HG02571 (cell line): ENCODE results near the gene ETHE1.
"Not testable (repeated sequence)": the region's sequence is repeated elsewhere in the genome, so short reads cannot be mapped to it uniquely, and the experiment has no call there.

Source experiments
- ATAC-seq: cut with Tn5 transposase; IDR thresholded peaks from one replicate; pipeline ENCODE4 v1.9.1; 2021; ENCODE audit warnings: mild to moderate bottlenecking, moderate library complexity; ENCODE audit not compliant: unreplicated experiment

Gene ETHE1

GRCh38 chr19:43524922-43525835, 1.8 kb downstream of the ETHE1 start:
- no peak for ATAC-seq

GRCh38 chr19:43523696-43524095, 3.3 kb downstream of the ETHE1 start:
- not testable (repeated sequence) for ATAC-seq

GRCh38 chr19:43522929-43523328, 4.1 kb downstream of the ETHE1 start:
- no peak for ATAC-seq

GRCh38 chr19:43519436-43520088, 7.4 kb downstream of the ETHE1 start:
- ATAC-seq, result no peak

GRCh38 chr19:43518051-43518450, 8.9 kb downstream of the ETHE1 start:
- ATAC-seq, result no peak

- ATAC-seq, result not testable (repeated sequence)
Measured at GRCh38 chr19:43512399-43512798, 14.6 kb downstream of the ETHE1 start.

GRCh38 chr19:43511324-43511723, 15.7 kb downstream of the ETHE1 start:
- ATAC-seq, result no peak

- no peak for ATAC-seq
Measured at GRCh38 chr19:43510713-43511112, 16.3 kb downstream of the ETHE1 start.

GRCh38 chr19:43507880-43508279, 19.1 kb downstream of the ETHE1 start:
- ATAC-seq, result no peak

GRCh38 chr19:43506629-43507028, 20.4 kb downstream of the ETHE1 start:
- ATAC-seq, result no peak

- no peak for ATAC-seq
Measured at GRCh38 chr19:43505941-43506340, 21.1 kb downstream of the ETHE1 start.

GRCh38 chr19:43505186-43505456, 21.9 kb downstream of the ETHE1 start:
- no peak for ATAC-seq

GRCh38 chr19:43504426-43505185, 22.4 kb downstream of the ETHE1 start, which contains the start of gene PHLDB3:
TSS of gene PHLDB3 (minus strand) at chr19:43504746. CDS start at chr19:43504118, 628 bp downstream.
- ATAC-seq, result peak; percentile 23

GRCh38 chr19:43503501-43504425, 23.2 kb downstream of the ETHE1 start:
- ATAC-seq, result peak; percentile 79

- no peak for ATAC-seq
Measured at GRCh38 chr19:43502419-43502976, 24.5 kb downstream of the ETHE1 start.

GRCh38 chr19:43501661-43502418, 25.2 kb downstream of the ETHE1 start:
- ATAC-seq, result no peak

- ATAC-seq, result no peak
Measured at GRCh38 chr19:43499042-43499441, 28.0 kb downstream of the ETHE1 start.

- no peak for ATAC-seq
Measured at GRCh38 chr19:43498233-43498842, 28.7 kb downstream of the ETHE1 start.

- ATAC-seq, result no peak
Measured at GRCh38 chr19:43496960-43497359, 30.0 kb downstream of the ETHE1 start.
